ENCODE results near the gene CAMP. TPM values are rescaled to one million over a fixed set of nuclear protein-coding genes. Genes with fewer than 3 reads are reported as not detected.

Gene CAMP, protein sequence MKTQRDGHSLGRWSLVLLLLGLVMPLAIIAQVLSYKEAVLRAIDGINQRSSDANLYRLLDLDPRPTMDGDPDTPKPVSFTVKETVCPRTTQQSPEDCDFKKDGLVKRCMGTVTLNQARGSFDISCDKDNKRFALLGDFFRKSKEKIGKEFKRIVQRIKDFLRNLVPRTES
- not detected in 3 replicates for total RNA-seq
- long read RNA-seq: 0 reads

DNA sequence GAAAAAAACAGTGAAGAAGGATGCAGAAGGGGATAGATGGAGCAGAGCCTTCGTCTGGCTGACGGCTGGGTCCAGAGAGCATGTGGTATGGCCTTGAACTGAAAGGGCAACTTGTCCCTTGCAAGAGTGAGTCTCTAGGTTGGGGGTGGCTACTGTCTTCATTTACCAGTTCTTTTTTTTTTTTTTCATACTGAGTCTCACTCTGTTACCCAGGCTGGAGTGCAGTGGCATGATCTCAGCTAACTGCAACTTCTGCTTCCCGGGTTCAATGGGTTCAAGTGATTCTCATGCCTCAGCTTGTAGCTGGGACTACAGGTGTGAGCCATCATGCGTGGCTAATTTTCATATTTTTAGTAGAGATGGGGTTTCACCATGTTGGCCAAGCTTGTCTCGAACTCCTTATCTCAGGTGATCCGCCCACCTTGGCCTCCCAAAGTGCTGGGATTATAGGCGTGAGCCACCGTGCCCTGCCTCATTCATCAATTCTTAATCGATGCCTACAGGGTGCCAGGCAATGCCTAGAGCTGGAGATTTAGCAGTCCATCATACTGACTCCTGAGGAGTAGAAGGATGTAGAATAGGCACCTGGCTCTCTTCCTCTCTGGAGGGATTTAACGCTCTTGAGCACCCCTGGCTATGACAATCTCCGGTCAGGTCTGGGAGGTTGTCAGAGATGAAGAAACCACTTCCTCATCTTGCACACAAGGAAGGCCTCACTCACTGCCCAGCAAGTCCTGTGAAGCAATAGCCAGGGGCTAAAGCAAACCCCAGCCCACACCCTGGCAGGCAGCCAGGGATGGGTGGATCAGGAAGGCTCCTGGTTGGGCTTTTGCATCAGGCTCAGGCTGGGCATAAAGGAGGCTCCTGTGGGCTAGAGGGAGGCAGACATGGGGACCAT, at the start of gene CAMP:
Gene CAMP, plus strand, starts transcription at position 880 of the 898 bp plus-strand sequence. Its CDS starts 17 bp downstream, at position 897.
- Mint-ChIP-seq H3K4me1 (ENCODE audit: low read depth) (peaks cover 7% of the 10 kb centered on the region), H3K9me3 (ENCODE audit: low read depth) (no peaks in the 10 kb centered on the region), H3K27ac (ENCODE audit: unreplicated experiment) (no peak within 1 kb of the TSS), H3K27me3 (ENCODE audit: low read depth) (peaks cover 4% of the 10 kb centered on the region), H3K4me3 (ENCODE audit: unreplicated experiment) (no peak within 1 kb of the TSS), H3K36me3 (ENCODE audit: low read depth) (no peaks in the 10 kb centered on the region)
- no peak for DNase-seq (ENCODE audit: low spot score)
- TF ChIP-seq, protein P1, sequence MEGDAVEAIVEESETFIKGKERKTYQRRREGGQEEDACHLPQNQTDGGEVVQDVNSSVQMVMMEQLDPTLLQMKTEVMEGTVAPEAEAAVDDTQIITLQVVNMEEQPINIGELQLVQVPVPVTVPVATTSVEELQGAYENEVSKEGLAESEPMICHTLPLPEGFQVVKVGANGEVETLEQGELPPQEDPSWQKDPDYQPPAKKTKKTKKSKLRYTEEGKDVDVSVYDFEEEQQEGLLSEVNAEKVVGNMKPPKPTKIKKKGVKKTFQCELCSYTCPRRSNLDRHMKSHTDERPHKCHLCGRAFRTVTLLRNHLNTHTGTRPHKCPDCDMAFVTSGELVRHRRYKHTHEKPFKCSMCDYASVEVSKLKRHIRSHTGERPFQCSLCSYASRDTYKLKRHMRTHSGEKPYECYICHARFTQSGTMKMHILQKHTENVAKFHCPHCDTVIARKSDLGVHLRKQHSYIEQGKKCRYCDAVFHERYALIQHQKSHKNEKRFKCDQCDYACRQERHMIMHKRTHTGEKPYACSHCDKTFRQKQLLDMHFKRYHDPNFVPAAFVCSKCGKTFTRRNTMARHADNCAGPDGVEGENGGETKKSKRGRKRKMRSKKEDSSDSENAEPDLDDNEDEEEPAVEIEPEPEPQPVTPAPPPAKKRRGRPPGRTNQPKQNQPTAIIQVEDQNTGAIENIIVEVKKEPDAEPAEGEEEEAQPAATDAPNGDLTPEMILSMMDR (IDR thresholded peaks at IDR 0.05): no peak

DNA sequence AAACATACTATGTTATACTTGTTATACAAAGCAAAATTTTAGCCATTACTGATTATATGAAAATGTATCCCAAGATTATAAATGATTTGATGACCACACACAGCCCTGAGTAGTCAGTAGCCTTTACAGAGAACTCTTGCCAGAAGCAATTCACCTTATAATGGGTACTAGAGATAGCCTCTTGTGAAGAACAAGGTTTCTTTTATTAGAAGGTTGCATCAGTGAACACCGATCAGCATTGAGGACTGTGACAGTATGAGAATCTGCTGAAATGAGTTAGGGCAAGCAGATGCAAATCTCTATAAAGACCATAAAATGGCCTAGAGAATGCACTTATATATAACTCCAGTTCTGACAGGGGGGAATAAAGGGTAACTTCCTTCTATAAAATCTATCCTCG, 45.2 kb upstream of the CAMP start:
- Mint-ChIP-seq H3K4me1 (ENCODE audit: low read depth) (no peaks in the 10 kb centered on the region), H3K9me3 (ENCODE audit: low read depth) (no peaks in the 10 kb centered on the region), H3K4me3 (ENCODE audit: unreplicated experiment) (no peak overlapping the region), H3K27ac (ENCODE audit: unreplicated experiment) (no peak overlapping the region), H3K27me3 (ENCODE audit: low read depth) (no peaks in the 10 kb centered on the region), H3K36me3 (ENCODE audit: low read depth) (peaks cover 32% of the 10 kb centered on the region)
- TF ChIP-seq, protein P1 (IDR thresholded peaks at IDR 0.05): no peak
- no peak for DNase-seq (ENCODE audit: low spot score)

DNA sequence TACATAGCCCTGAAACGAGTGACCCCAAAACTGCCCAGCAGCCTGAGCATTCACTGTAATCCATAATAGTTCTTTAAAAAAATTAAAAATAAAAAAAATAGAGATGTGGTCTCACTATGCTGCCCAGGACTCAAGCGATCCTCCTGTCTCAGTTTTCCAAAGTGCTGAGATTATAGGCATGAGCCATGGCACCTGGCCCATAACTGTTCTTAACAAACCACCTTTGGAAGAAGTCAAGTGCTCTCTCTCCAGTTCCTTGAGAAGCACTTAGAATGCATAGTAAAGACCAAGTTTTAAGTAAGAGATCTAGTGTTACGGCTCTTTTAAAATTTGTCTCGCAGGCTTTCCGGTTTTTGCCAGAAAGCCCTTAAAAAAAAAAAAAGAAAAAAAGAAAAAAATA, 43.3 kb upstream of the CAMP start:
- no peaks in the 10 kb centered on the region for H3K4me1 Mint-ChIP-seq (ENCODE audit: low read depth)
- TF ChIP-seq, protein P1 (IDR thresholded peaks at IDR 0.05): no peak
- DNase-seq (ENCODE audit: low spot score): no peak
- no peak overlapping the region for H3K27ac Mint-ChIP-seq (ENCODE audit: unreplicated experiment)
- H3K36me3 Mint-ChIP-seq (ENCODE audit: low read depth): peaks cover 25% of the 10 kb centered on the region
- H3K4me3 Mint-ChIP-seq (ENCODE audit: unreplicated experiment): no peak overlapping the region
- no peaks in the 10 kb centered on the region for H3K9me3 Mint-ChIP-seq (ENCODE audit: low read depth)
- H3K27me3 Mint-ChIP-seq (ENCODE audit: low read depth): no peaks in the 10 kb centered on the region

DNA sequence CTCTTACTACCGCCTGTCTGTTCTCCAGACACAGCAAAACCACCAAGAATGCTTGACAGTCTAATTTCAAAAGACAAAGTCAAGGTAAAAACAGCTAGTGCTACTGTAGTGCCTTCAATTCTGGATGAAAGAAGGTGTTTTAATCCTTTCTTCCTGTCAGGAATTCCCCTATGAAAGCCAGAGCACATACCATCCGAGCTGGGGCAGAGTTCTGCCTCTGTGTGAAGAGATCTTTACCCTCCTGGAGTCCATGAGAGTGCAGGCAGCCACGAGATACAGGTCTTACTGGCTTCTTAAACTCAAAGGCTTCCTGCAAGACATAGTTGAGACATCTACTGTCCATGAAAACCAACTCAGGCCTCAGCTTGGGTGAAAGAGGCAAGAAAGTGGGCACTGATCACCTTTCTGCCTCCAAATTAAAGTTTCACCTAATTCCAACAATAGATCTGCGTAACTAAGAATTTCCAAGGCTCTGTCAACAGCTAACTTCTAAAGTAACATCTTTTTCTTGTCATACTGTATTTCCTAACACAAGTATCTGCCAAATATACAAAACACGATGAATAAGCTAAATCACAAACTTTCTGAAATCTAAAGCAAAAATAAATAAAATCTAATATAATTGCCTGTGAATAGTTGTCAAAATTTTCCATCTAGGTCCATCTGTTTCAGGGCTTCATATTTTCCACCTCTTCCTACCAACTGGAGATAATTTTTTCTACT, 42.6 kb upstream of the CAMP start:
- TF ChIP-seq, protein P1 (IDR thresholded peaks at IDR 0.05): no peak
- Mint-ChIP-seq H3K27me3 (ENCODE audit: low read depth) (no peaks in the 10 kb centered on the region), H3K4me1 (ENCODE audit: low read depth) (no peaks in the 10 kb centered on the region), H3K27ac (ENCODE audit: unreplicated experiment) (no peak overlapping the region), H3K36me3 (ENCODE audit: low read depth) (peaks cover 26% of the 10 kb centered on the region), H3K9me3 (ENCODE audit: low read depth) (no peaks in the 10 kb centered on the region), H3K4me3 (ENCODE audit: unreplicated experiment) (no peak overlapping the region)
- no peak for DNase-seq (ENCODE audit: low spot score)

DNA sequence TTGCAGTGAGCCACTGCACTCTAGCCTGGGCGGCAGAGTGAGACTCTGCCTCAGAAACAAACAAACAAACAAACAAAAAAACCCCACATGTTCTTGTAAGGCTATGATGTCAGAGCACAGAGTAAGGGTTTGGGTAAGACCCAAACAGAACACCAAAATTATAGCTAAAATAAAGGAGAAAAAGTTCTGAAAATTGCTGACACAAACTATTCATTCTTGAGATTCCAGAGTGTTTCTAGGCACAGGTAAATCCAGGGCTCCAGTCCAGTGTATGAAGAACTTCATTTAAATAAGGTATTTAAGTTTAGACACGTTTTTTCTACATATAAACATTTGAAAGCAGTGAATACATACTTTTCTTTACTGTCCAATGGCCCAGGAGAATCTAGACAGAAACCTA, 39.0 kb upstream of the CAMP start:
- DNase-seq (ENCODE audit: low spot score): no peak
- Mint-ChIP-seq H3K4me3 (ENCODE audit: unreplicated experiment) (no peak overlapping the region), H3K27me3 (ENCODE audit: low read depth) (no peaks in the 10 kb centered on the region), H3K27ac (ENCODE audit: unreplicated experiment) (no peak overlapping the region), H3K9me3 (ENCODE audit: low read depth) (no peaks in the 10 kb centered on the region), H3K36me3 (ENCODE audit: low read depth) (peaks cover 19% of the 10 kb centered on the region), H3K4me1 (ENCODE audit: low read depth) (peaks cover 12% of the 10 kb centered on the region)
- TF ChIP-seq, protein P1 (IDR thresholded peaks at IDR 0.05): no peak

All from chondrocyte (in vitro differentiated cells).